Epithelial cell of prostate (primary cell): Measurements from ENCODE around the gene HDGF.

Source experiments
- DNase-seq: peaks from one replicate; pipeline ENCODE4 v3.0.0-alpha.2; 2011; ENCODE audit warnings: low read depth, low spot score
- H3K27ac ChIP-seq: fragments of 450-650 bp; 2 replicates; pipeline ENCODE4 v1.5.1; 2017; ENCODE audit warnings: mild to moderate bottlenecking

Gene HDGF

GRCh38 chr1:156748670-156749418 is 2.6 kb downstream of the HDGF start:
- no peak for DNase-seq

GRCh38 chr1:156747742-156748669 is 3.5 kb downstream of the HDGF start:
- no peak for DNase-seq
- H3K27ac ChIP-seq = peak overlapping the region; percentile 100

More at GRCh38 chr1:156748670-156749418, 2.6 kb downstream of the HDGF start:
- peak overlapping the region; percentile 100 for H3K27ac ChIP-seq

DNA sequence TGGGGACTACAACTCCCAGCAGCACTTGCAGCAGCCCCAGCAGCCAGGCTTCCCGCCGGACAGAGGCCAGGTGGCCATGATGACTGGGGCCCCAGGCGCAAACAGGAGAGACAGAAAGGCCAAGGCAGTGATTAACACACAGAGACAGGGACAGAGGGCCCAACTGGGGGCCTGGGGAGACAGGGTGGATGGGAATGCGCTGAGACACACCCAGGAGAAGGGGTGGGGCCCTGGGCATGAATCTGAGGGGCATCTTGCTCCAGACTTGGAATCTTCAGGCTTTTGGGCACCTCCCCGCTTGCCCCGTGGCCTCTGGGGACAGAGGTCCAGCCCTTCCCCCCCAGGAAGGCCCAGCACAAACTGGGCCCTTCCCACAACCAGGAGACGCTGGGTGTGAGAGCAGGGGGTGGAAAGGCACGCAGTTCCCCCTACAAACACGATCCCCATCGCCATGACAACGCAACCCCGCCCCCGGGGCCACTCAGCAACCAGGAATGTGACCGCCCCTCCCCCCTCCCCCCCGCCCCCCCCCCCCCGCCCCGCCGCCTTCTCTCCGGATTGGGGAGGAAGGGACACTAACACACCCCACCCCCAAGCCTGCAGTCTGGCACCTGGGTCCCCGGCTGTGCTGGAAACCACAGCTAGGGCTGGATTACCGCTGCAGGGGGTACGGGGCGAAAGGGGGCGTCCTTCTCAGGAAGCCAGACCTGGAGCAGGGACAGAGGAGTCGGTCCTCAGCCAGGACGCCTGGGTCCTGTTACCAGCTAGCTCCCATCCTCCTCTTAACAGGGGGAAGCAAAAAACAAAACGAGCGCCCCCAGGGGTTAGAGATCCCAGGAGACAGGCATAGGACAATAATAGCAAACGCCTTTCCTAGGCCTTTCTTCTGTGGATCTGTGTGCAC is 4.5 kb downstream of the HDGF start:
- H3K27ac ChIP-seq = peak overlapping the region; percentile 100
- DNase-seq = peak; percentile 57

GRCh38 chr1:156746406-156746727 is 5.1 kb downstream of the HDGF start:
- no peak for DNase-seq
- peak overlapping the region; percentile 100 for H3K27ac ChIP-seq

- no peak for DNase-seq
Observed at GRCh38 chr1:156745881-156746280, 5.6 kb downstream of the HDGF start.

DNA sequence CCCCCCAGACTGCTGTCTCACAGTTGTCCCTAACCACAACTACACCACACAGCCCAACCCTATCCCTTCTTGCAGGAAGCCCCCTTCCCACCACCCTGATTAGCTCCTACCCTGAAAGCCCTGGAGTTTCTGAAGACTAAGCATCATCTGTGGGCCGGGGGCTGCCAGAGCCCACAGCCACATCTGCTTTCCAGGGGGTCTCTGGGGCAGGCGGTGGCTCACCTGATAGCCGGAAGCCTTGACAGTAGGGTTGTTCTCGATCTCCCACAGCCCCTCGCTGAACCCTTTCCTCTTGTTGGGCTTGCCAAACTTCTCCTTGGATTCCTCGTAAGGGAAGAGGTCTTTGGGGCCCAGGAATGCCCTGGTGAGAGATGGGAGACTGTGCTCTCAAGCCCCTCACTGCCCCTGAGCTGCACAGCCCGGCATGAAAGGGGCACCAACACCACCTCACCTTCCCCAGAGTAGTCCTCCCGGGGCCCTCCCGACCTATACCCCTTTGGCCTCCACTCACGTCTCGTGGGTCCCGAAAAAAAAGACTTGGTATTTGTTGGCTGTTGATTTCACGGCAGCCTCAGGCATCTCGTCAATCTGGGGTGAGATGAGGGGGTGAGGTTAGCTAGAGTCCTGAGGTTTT is 6.6 kb downstream of the HDGF start:
- peak overlapping the region; percentile 100 for H3K27ac ChIP-seq

More at GRCh38 chr1:156745881-156746280, 5.6 kb downstream of the HDGF start:
- H3K27ac ChIP-seq = peak overlapping the region; percentile 100

GRCh38 chr1:156744344-156744743 is 7.1 kb downstream of the HDGF start:
- DNase-seq = no peak
- H3K27ac ChIP-seq = peak overlapping the region; percentile 100

More for the DNA sequence above, 6.6 kb downstream of the HDGF start:
- DNase-seq = no peak

GRCh38 chr1:156743367-156744302 is 7.8 kb downstream of the HDGF start:
- H3K27ac ChIP-seq = peak overlapping the region; percentile 76

DNA sequence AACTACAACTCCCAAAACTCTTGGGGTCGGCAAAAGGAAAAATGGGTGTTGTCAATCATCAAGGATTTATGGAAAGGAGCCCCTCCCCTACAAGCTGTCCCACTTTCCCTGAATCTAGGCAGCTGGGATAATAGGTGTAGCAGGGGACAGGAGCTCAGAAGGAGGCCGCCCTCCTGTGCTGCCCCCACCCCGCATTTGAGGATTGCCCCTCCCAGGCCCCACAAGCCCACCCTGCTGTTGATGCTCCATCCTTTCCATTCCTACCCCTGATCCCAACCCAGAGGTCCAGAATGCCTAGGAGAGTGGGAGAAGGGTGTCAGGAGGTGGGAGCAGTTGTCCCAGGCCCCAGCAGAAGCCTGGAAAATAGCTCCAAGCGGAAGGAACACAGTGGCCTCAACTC is 8.7 kb downstream of the HDGF start:
- peak overlapping the region; percentile 76 for H3K27ac ChIP-seq
- DNase-seq = no peak

More at GRCh38 chr1:156743367-156744302, 7.8 kb downstream of the HDGF start:
- no peak for DNase-seq

- H3K27ac ChIP-seq = peak overlapping the region; percentile 76
Observed at GRCh38 chr1:156742017-156742416, 9.5 kb downstream of the HDGF start.

GRCh38 chr1:156741481-156741983 is 9.9 kb downstream of the HDGF start:
- peak overlapping the region; percentile 76 for H3K27ac ChIP-seq
- no peak for DNase-seq

More at GRCh38 chr1:156742017-156742416, 9.5 kb downstream of the HDGF start:
- DNase-seq = no peak

DNA sequence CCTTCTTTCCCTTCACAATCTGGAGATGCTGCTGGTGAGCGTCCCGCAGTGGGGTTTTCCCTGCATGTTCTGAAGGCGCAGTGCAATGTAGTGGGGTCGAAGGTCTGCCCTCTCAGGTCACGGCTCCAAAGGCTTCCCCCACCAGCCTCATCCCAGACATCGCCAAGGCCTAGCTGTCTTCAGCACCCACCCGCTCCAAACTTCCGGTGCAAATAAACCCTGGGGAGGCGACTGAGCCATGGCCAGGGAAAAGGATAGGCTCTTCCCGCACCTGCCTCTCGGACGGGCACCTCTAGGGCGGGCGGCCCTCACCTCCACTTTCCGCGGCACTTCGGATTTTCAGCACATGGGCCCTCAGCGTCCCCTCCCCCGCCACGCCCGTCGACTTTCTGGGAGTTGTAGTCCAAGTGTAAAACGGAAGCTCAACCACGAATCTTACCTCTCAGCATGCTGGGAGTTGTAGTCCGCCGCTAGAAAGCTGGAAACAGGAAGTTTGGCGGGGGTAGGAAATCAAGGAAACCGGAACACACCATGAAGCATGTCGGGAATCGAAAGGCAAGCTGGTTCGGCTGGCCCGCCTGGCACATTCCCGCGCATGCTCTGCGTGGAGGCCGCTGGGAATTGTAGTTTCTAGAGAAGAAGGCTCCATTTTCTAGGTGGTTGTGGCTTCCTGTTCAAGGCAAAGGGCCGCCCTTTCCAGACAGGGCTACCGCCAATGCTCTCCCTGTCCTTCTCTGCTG is 10.6 kb downstream of the HDGF start, which contains the start of gene MRPL24:
Gene MRPL24, minus strand, starts transcription at position 348 of the 740 bp plus-strand sequence. CDS start 2,384 bp downstream, outside the sequence.
- peak within 1 kb of the TSS; percentile 76 for H3K27ac ChIP-seq

DNA sequence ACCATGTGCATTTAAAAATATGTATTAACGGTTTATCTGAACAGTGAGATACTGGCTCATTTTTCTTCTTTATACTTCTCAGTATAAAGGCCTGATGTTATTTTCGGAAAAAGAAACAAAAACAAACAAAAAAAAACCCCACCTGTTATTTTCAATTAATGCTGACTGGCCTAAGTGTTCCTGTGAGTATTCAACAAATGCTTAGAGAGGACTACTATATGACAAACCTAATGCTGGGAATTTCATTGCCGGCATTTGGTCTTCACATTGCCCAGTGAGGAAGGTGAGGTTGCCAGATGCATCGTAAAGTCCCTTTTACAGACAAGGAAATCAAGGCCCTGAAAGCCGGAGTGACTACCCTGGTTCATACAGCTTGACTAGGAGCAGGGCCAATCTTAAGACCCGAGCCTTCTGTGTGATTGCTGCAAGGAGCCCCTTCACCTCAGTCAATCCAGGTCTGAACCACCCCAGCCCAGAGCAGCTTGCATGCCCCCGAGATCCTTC is 11.2 kb downstream of the HDGF start:
- DNase-seq = no peak
- H3K27ac ChIP-seq = peak overlapping the region; percentile 76

More for the DNA sequence above, 10.6 kb downstream of the HDGF start, which contains the start of gene MRPL24:
- DNase-seq = peak; percentile 97

- no peak for DNase-seq
- H3K27ac ChIP-seq = no peak overlapping the region
Observed at GRCh38 chr1:156738916-156739315, 12.6 kb downstream of the HDGF start.

- no peak for DNase-seq
- no peak overlapping the region for H3K27ac ChIP-seq
Observed at GRCh38 chr1:156738407-156738806, 13.1 kb downstream of the HDGF start.

- no peak overlapping the region for H3K27ac ChIP-seq
- DNase-seq = no peak
Observed at GRCh38 chr1:156733989-156734584, 17.4 kb downstream of the HDGF start.
